Measurements from ENCODE around the gene PRRT3.

Gene PRRT3

GRCh38 chr3:9951962-9952805, at the start of gene PRRT3:
PRRT3 (minus strand) TSS chr3:9952408; CDS start chr3:9950115, 2,293 bp downstream.
- no peak for DNase-seq (ENCODE audit: low read depth)

DNA sequence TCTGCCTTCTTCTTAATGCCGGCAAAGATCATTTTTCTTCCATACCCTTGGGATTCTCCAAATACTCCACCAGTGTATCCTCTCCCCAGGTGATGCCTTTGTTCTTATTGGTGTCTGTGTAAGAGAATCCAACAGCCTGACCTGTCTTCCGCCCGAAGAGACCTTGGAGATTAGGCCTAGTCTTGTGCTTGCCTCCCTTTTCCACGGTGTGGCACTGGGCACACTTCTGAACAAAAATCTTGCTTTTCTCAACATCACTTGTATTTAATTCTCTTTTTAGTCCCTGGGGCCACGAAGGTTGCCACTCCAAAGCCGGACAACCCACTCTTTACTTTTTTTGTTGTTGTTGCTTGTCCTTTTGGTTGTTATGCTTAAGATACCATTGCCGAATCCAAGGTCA, 48.5 kb upstream of the PRRT3 start:
- DNase-seq (ENCODE audit: low read depth) = no peak

DNA sequence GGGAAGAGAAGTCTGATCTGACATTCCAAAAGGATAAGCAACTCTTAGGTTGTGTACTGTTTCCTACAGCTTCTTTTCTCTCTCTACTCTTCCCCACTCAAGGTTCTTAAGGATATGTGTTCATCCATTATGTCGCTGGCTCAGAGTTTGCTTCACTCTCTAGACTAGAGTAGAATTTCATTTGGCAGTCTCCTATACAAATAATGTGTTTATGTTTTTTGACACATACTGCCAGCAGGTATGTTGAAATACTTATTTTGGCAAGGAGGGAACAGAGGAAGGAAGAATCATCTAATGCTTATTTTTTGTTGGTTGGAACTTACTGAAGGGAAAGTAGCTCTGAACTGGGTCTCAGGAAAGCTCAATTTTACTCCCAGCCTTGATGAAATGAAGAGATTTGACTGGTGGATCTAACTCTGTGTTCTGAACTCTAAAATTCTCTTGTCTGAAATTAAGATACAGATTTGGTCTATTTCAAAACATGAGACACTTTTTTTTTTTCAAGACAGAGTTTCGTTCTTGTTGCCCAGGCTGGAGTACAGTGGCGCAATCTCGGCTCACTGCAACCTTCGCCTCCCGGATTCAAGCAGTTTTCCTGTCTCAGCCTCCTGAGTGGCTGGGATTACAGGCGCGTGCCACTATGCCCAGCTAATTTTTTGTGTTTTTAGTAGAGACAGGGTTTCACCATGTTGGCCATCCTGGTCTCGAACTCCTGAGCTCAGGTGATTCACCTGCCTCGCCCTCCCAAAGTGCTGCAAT, 42.1 kb upstream of the PRRT3 start:
- DNase-seq (ENCODE audit: low read depth) = no peak

DNA sequence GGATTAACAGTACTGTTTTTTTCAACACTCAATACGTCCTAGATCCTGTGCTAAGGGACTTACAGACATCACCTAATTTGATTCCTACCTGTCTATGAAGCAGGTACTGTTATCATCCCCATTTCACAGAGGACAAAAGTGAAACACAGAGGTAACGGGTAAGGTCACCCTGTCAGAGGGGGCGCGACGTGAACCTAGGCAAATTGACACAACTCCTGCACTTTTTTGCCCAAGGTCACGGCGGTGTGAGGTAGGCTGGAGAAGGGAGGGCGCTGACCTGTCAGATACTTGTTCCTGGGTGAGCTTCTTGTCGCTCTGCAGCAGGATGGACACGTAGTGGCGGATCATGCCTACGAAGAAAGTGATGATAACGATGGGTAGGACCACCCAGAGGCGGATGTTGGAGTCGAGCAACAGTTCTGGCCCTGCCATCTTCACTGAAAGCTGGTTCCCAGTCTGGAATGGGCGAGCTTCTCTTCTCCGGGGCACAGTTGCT, 34.1 kb upstream of the PRRT3 start:
- no peak for DNase-seq (ENCODE audit: low read depth)

DNA sequence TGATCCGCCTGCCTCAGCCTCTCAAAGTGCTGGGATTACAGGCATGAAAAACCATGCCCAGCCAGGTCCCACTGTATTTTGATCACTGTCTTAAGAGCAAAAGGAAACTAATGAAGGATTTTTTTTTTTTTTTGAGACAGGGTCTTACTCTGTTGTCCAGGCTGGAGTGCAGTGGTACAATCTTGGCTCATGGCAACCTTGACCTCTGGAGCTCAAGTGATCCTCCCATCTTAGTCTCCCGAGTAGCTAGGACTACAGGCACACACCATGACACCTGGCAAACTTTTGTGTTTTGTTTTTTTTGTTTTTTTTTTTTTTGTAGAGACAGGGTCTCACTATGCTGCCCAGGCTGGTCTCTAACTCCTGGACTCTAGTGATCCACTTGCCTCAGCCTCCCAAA, 28.0 kb upstream of the PRRT3 start:
- no peak for DNase-seq (ENCODE audit: low read depth)

- no peak for DNase-seq (ENCODE audit: low read depth)
Observed at GRCh38 chr3:9978710-9979305, 26.6 kb upstream of the PRRT3 start.

- DNase-seq (ENCODE audit: low read depth) = no peak
Observed at GRCh38 chr3:9976721-9977709, 24.8 kb upstream of the PRRT3 start.

DNA sequence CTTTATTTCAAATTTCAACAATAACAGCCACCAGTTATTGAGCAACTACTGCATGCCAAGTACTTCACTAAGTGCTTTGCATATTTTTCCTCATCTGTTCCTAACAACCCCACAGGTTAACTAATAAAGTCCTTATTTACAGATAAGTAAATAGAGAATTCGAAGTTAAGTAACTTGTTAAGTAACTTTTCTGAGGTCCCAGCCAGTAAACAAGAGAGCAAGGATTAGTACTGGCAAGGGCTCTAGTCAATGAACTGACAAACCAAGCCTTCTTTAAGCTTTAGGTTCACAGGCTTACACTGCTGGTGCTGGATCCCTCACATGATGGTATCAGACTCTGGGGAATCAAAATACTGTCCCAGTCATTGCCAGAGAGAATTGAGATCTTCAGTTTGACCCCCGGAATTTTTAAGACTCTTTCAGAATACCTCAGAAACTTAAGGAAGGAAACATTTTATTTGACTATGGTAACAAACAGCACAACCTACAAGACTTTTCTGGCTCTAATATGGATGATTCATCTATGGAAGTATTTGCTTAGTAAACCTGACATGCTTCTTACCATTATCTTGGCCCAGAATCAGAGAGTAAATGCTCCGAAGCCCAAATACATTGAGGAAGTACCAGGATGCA, 17.9 kb upstream of the PRRT3 start:
- DNase-seq (ENCODE audit: low read depth) = no peak

GRCh38 chr3:9969632-9970019, 17.4 kb upstream of the PRRT3 start:
- no peak for DNase-seq (ENCODE audit: low read depth)

DNA sequence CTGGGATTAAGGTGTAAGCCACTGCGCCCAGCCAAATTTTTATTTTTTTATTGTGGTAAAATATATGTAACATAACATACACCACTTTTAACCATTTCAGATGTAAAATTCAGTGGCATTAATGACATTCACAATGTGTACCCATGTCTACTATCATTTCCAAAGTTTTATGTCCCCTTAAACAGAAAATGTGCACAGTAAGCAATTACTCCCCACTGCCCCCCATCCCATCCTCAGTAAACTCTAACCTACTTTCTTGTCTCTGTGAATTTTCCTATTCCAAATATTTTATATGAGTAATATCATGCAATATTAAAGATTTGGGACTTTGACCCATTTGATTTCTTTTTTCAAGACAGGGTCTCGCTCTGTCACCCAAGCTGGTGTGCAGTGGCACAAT, 14.6 kb upstream of the PRRT3 start:
- no peak for DNase-seq (ENCODE audit: low read depth)

- DNase-seq (ENCODE audit: low read depth) = no peak
Observed at GRCh38 chr3:9965200-9965875, 13.1 kb upstream of the PRRT3 start.

DNA sequence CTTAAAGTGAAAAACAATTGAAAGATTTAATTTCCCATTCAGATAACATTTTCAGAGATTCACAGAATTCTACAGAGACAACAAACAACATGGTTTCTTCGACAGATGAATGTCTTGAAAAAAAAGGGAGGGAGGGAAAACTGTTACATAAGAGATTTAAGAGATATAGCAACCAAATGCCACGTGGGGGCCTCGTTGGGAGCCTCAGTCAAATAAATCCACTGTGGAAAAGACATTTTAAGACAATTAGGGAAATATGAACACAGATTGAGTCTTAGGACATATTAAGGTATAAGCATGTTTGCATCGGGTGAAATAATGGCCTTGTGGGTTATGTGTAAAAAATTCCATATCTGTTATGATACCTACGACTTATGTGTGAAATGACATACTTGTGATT, 5.0 kb upstream of the PRRT3 start:
- DNase-seq (ENCODE audit: low read depth) = no peak

- no peak for DNase-seq (ENCODE audit: low read depth)
Observed at GRCh38 chr3:9955611-9956352, 3.6 kb upstream of the PRRT3 start.

GRCh38 chr3:9955067-9955502, 2.9 kb upstream of the PRRT3 start:
- DNase-seq (ENCODE audit: low read depth) = no peak

DNA sequence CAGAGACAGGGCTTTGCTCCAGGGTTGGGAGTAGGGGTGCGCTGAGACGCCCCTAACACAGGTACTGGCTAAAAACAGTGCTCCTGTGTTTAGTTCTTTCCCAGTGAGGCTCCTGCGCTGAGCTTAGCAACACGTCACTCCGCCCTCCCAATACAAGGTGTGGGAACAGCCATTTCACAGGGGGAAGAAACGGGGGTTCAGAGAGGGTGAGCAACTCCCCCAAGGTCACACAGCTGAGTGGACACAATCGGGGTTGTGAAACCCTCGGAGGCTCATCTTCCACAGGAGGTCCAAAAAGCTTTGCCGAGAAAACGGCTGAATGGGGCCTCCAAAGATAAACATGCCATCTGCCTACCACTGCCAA, 628 bp downstream of the PRRT3 start:
- DNase-seq (ENCODE audit: low read depth) = no peak

GRCh38 chr3:9951126-9951525, 1.1 kb downstream of the PRRT3 start:
- no peak for DNase-seq (ENCODE audit: low read depth)

DNA sequence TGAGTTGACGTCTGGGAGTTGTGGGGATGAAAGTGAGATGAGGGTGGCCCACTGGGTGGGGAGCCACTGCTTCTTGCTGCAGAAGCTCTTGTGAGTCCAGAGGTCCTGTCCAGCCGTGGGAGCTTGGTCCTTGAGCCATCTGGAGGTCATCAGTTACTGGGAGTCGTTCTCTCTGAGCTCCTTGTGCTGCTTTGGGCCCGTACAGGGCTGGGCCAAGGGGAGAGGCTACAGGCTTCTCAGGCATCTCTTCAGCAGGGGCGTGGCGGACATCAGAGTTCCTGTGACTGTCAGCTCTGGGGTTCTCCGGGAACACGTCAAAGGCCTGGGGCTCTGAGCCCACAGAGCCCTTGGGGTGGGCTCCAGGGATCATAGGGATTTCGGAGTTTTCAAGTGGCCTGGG, 2.6 kb downstream of the PRRT3 start:
- DNase-seq (ENCODE audit: low read depth) = no peak

DNA sequence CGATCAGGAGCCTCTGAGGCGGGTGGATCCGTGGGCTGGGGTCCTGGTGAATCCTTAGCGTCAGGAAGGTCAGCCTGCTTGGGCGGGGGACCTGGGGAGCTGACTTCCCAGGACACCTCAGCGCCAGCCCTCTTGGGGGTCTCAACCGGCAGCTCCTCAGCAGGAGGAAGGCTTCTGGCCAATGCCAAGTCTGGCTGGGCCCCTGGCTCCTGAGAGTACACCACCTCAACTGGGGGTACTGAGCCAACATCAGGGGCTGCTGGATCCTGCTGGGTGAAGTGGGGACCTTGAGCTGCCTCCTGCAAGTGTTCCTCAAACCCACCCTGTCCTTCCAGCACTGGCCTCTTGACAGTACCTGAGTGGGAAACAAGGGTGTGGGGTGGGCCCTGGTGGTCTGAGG, 3.1 kb downstream of the PRRT3 start:
- DNase-seq (ENCODE audit: low read depth) = no peak

DNA sequence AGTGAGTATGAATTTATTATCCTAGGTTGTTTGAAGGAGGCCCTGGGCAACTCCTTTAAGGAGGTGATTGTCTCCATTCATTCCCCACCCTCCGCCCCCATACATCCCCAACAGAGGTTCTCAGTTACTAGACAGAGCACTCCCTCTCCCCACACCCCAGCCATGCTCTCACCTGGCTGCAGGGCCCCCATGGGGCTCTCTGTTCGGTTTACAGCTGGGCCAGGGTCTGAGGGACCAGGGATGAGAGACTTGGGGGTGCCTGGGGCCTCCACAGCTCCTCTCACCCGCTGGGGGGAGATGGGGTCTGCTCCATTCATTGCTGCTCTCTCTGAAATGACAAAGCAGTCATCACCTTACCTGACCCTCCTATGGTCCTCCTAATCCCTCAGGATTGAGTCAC, 3.6 kb downstream of the PRRT3 start:
- DNase-seq (ENCODE audit: low read depth) = no peak

Data from stimulated activated CD8-positive, alpha-beta memory T cell treated with anti-CD3 and anti-CD28 coated beads, Interleukin-15, amount 100 ng/mL, for 1 hour (primary cell).